HG03442 (cell line): Measurements from ENCODE around the gene PRR15.
"Not testable (repeated sequence)": the region's sequence is repeated elsewhere in the genome, so short reads cannot be mapped to it uniquely, and the experiment has no call there.

Source experiments
- ATAC-seq: cut with Tn5 transposase; IDR thresholded peaks from one replicate; pipeline ENCODE4 v1.9.1; 2021; ENCODE audit warnings: mild to moderate bottlenecking, moderate library complexity; ENCODE audit not compliant: unreplicated experiment

The PRR15 gene

GRCh38 chr7:29563590-29564495 lies at the start of gene PRR15:
Gene PRR15 (plus strand): TSS chr7:29563835. CDS start chr7:29566330, 2,495 bp downstream.
- no peak for ATAC-seq

GRCh38 chr7:29516491-29516890 lies 47.1 kb upstream of the PRR15 start:
- no peak for ATAC-seq

- ATAC-seq = no peak
Observed at GRCh38 chr7:29518616-29519015, 45.0 kb upstream of the PRR15 start.

- ATAC-seq = no peak
Observed at GRCh38 chr7:29523728-29524127, 39.9 kb upstream of the PRR15 start.

- ATAC-seq = no peak
Observed at GRCh38 chr7:29527505-29528108, 36.0 kb upstream of the PRR15 start.

- ATAC-seq = not testable (repeated sequence)
Observed at GRCh38 chr7:29528526-29528925, 35.1 kb upstream of the PRR15 start.

GRCh38 chr7:29538389-29538788 lies 25.2 kb upstream of the PRR15 start:
- no peak for ATAC-seq

GRCh38 chr7:29539471-29539870 lies 24.2 kb upstream of the PRR15 start:
- no peak for ATAC-seq

GRCh38 chr7:29547421-29547820 lies 16.2 kb upstream of the PRR15 start:
- no peak for ATAC-seq

- no peak for ATAC-seq
Observed at GRCh38 chr7:29548823-29549222, 14.8 kb upstream of the PRR15 start.

GRCh38 chr7:29552392-29552791 lies 11.2 kb upstream of the PRR15 start:
- ATAC-seq = no peak

GRCh38 chr7:29555061-29555460 lies 8.6 kb upstream of the PRR15 start:
- ATAC-seq = no peak

- no peak for ATAC-seq
Observed at GRCh38 chr7:29556405-29557195, 7.0 kb upstream of the PRR15 start.

GRCh38 chr7:29557954-29558353 lies 5.7 kb upstream of the PRR15 start:
- no peak for ATAC-seq

- ATAC-seq = no peak
Observed at GRCh38 chr7:29561271-29561670, 2.4 kb upstream of the PRR15 start.

GRCh38 chr7:29562307-29562706 lies 1.3 kb upstream of the PRR15 start:
- ATAC-seq = no peak

- ATAC-seq = no peak
Observed at GRCh38 chr7:29564496-29565223, 1.0 kb downstream of the PRR15 start.

GRCh38 chr7:29565224-29565630 lies 1.6 kb downstream of the PRR15 start:
- ATAC-seq = no peak

GRCh38 chr7:29565634-29565981 lies 2.0 kb downstream of the PRR15 start:
- ATAC-seq = no peak

- no peak for ATAC-seq
Observed at GRCh38 chr7:29565982-29566746, 2.5 kb downstream of the PRR15 start.
